A549 (cell line): ENCODE results near the gene CCSER1.

Source experiments
- CTCF ChIP-seq: fragments of >200 bp; sonication (Bioruptor Twin); formaldehyde crosslinking; IDR thresholded peaks from 3 replicates; pipeline ENCODE4 v1.5.1; 2016
- RARB ChIP-seq: fragments of 250-450 bp; sonication (Bioruptor Pico); IDR thresholded peaks from 2 replicates; pipeline ENCODE4 v1.8.0; 2021; ENCODE audit warnings: mild to moderate bottlenecking, moderate library complexity

DNA sequence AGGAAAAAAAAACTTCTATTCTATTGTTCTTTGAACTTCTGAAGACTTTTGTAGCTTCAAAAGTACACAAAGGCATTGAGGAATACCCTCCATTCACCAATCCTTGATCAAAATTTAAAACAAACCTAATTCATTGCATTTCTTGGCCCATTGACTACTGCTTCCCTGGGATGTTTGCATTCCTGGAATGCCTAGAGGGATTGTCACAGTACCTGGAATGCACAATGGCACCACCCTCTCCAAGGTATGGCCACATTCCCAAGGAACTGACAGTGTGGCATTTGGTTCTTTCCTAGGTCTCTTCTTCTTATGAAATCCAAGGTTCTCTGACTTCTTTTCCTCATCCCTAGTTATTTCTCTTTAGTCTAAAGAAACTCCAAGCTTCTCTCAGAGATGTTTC lies 600.7 kb downstream of the CCSER1 start:
- no peak for TF ChIP-seq RARB (CRISPR knock-in tag)
- no peak for TF ChIP-seq CTCF
